HL-60 (cell line): Measurements from ENCODE around the gene GPD2.

Experiments used
- GABPA ChIP-seq: IDR thresholded peaks from 2 replicates; pipeline ENCODE4 v1.6.1; 2012; ENCODE audit warnings: low read depth
- POLR2AphosphoS5 ChIP-seq: IDR thresholded peaks from 2 replicates; pipeline ENCODE4 v1.6.1; 2012; ENCODE audit warnings: low read depth
- TF ChIP-seq, protein P1 (sequence below): IDR thresholded peaks from one replicate; pipeline ENCODE4 v1.5.1; 2011; ENCODE audit warnings: low read length, control low read depth, inconsistent platforms; ENCODE audit not compliant: insufficient read depth
- TF ChIP-seq, protein P2 (sequence below): IDR thresholded peaks from 2 replicates; pipeline ENCODE4 v1.6.1; 2012; ENCODE audit warnings: low read depth; ENCODE audit not compliant: insufficient replicate concordance

DNA sequence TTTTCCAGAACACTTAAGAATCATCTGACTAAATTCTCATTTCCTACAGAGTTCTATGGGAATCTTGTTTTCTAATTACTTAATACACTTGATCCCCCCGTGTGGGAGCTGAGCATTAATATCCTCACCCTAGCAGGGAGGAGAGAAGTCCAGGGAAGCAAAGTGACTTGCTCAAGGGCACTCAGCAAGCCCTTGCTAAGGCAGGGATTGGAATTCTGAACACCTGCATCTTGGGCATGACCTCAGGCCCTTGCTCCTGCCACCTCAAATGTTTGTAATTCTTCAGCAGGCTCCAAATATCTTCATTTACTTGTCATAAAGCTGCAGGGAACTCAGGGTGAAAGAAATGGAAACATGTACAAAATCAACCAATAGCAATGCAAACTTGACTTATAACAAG is 162.4 kb downstream of the GPD2 start:
- TF ChIP-seq, protein P1, sequence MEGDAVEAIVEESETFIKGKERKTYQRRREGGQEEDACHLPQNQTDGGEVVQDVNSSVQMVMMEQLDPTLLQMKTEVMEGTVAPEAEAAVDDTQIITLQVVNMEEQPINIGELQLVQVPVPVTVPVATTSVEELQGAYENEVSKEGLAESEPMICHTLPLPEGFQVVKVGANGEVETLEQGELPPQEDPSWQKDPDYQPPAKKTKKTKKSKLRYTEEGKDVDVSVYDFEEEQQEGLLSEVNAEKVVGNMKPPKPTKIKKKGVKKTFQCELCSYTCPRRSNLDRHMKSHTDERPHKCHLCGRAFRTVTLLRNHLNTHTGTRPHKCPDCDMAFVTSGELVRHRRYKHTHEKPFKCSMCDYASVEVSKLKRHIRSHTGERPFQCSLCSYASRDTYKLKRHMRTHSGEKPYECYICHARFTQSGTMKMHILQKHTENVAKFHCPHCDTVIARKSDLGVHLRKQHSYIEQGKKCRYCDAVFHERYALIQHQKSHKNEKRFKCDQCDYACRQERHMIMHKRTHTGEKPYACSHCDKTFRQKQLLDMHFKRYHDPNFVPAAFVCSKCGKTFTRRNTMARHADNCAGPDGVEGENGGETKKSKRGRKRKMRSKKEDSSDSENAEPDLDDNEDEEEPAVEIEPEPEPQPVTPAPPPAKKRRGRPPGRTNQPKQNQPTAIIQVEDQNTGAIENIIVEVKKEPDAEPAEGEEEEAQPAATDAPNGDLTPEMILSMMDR: no peak
- TF ChIP-seq, protein P2, sequence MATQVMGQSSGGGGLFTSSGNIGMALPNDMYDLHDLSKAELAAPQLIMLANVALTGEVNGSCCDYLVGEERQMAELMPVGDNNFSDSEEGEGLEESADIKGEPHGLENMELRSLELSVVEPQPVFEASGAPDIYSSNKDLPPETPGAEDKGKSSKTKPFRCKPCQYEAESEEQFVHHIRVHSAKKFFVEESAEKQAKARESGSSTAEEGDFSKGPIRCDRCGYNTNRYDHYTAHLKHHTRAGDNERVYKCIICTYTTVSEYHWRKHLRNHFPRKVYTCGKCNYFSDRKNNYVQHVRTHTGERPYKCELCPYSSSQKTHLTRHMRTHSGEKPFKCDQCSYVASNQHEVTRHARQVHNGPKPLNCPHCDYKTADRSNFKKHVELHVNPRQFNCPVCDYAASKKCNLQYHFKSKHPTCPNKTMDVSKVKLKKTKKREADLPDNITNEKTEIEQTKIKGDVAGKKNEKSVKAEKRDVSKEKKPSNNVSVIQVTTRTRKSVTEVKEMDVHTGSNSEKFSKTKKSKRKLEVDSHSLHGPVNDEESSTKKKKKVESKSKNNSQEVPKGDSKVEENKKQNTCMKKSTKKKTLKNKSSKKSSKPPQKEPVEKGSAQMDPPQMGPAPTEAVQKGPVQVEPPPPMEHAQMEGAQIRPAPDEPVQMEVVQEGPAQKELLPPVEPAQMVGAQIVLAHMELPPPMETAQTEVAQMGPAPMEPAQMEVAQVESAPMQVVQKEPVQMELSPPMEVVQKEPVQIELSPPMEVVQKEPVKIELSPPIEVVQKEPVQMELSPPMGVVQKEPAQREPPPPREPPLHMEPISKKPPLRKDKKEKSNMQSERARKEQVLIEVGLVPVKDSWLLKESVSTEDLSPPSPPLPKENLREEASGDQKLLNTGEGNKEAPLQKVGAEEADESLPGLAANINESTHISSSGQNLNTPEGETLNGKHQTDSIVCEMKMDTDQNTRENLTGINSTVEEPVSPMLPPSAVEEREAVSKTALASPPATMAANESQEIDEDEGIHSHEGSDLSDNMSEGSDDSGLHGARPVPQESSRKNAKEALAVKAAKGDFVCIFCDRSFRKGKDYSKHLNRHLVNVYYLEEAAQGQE: no peak
- TF ChIP-seq GABPA: no peak
- no peak for TF ChIP-seq POLR2AphosphoS5
